CD4-positive, alpha-beta T cell treated with Interleukin-15 for 4 hours (primary cell): Measurements from ENCODE around the gene SMIM21.

Experiments used
- DNase-seq: peaks from one replicate; pipeline ENCODE4 v3.0.0-alpha.2; 2020; ENCODE audit warnings: low spot score

Gene SMIM21

DNA sequence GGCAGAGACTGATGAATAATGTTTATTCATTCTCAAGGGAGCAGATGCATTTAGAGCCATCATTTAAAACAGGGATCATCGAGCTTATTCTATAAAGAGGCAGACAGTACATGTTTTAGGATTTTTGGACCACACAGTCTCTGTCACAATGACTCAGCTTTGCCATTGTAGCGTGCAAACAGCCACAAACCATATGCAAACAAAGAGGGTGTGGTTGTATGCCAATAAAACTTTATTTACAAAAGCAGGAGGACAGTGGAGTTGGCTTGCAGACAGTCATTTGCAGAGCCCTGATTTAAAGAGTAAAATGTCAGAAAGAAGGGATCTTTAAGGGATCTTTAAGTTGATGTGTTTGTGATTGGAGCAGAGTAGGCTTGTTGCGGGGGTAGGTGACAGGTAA is 51.5 kb downstream of the SMIM21 start:
- DNase-seq, result no peak

- no peak for DNase-seq
Measured at GRCh38 chr18:75375341-75375740, 52.2 kb downstream of the SMIM21 start.

- no peak for DNase-seq
Measured at GRCh38 chr18:75374466-75374865, 53.0 kb downstream of the SMIM21 start.

DNA sequence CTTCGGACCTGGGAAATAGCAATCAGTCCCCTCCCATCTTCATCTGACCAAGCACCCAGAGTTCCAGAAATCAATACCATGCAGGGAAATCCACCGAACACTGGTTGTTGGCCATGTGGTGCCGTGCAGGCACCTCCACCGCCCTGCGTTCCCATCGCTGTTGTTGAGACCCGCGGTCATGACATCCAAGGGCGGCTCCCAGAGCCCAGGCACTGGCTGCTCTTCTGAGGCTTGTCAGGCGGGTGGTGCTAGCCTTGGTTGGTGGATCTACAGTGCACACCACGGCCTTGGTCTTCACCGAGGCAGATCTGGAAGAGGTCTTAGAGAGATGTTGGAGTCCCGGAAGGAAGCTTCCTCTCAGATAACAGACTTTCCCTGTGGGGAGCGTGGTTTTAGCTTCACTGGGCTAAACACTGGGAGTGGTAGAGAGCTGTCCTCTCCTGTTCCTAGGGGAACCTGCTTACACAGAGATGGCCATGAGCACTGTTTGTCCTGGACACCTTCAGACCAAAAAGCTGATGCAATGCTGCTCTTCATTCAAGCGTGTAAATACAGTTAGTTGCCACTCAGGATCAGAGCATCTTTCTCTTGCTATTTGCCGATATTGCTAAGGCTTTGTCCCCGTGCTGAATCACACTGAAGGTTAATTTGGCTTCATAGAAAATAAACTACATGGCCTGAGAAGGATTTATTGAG is 58.3 kb downstream of the SMIM21 start:
- no peak for DNase-seq

DNA sequence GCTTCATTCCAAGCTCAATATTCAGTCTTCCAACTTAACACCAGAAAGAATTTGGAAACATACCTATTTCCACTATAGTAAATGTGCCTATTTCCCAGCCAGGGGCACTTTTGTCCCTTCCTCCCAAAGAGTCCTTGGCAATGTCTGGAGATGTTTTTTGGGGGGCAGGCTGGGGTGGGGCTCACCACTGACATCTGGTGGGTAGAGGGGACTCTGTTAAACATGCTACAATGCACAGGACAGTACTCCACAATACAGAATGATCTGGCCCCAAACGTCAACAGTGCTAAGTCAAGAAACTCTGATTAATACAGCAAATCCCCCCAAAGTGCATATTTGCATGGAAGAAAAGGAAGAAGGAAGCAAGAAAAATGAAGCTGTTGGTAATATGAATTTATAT is 61.7 kb downstream of the SMIM21 start:
- no peak for DNase-seq

- DNase-seq, result no peak
Measured at GRCh38 chr18:75365254-75365629, 62.3 kb downstream of the SMIM21 start.

- no peak for DNase-seq
Measured at GRCh38 chr18:75364512-75365253, 62.8 kb downstream of the SMIM21 start.

DNA sequence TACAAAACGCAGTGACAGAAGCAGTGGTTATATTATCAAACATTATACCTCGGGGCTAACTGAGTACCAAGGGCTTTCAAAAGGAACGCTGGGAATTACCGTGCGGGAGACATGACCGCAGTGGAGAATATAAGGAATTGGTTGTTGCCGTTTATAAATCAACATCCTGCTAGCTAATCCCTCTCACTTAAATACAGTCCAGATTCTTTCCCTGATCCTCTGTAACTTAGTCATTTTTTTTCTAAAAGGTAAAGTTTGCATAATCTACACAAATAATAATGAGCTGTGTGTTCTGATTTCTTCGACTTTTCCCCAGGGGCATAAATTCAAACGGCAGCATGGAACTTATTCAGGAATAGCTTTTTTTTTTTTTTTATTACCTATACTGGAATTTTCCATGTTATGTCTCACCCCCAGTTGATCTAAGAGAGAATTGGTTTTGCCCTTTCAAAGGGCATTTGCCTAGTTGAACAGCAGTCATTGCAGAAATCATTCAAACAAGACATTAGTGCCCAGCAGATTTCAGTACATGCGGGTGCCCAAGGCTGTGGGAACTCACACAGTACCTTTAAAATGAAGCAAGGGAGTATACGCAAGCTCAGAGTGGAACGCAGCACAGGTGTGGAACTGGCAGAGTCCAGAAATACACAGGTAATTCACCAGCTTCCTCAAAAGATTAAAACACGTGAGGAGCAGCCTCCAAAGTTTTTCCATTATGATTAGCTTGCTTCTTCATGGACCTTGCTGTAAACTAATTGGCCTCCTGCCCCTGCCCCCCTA is 63.9 kb downstream of the SMIM21 start:
- DNase-seq, result no peak

DNA sequence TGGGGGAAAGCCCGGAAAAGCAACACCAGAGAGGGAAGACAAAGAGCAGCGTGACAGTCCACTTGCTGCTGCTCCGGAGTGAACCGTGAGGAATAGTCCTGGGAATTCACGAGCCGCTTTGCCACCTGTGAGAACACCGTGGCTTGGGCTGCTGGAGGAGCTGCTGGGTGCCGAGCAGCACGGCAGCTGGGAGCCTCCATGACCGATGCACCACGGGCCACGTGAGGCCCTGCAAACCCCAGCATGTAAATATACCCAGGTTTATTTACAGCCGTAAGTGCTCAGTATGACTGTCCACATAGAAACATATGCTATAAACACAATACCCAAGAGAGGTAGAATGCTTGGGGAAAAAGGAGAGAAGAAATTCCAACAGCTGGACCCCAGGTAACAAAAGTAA is 65.1 kb downstream of the SMIM21 start:
- no peak for DNase-seq

DNA sequence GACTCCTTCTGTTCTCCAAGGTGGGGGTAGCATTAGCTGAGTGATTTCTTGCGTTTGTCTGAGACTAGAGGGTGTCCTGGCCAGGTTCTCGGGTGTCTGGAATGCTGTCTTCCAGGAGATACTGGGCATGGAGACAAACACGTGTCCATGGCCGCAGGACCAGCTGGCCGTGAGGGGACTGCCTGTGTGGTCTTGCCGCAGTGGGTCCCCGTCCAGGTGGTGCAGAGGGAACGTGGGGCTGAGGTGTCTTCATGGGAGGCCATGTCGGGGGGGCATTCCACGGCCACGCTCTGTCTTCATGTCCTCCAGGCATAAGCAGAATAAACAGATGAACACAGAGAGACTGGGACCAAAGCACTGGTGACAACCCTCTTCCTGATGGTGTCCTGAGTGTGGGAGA is 66.6 kb downstream of the SMIM21 start:
- DNase-seq, result no peak

DNA sequence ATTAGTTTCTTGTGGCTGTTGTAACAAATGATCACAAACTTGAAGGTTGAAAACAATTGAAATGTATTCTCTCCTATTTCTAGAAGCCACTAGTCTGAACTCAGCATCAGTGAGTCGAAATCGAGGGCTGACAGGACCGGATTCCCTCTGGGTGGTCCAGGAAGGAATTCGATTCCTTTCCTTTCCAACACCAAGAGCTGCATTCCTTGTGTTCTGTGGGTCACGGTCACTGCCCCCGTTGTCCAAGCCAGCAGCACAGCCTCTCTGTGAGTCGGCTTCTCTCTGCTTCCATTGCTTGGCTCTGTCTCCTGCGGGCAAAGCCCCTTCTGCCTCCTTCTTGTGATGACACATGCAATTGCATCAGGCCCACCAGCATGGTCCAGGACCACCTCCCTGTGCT is 67.3 kb downstream of the SMIM21 start:
- no peak for DNase-seq
